H1 (cell line): ENCODE results near the gene IL16. TPM values are rescaled to one million over a fixed set of nuclear protein-coding genes. Genes with fewer than 3 reads are reported as not detected.

Source experiments
- CTCF ChIA-PET: fragments of 300-600 bp; sonication (Branson Sonifier 250); formaldehyde crosslinking; loops from one replicate; lab custom pipeline; 2021; ENCODE audit not compliant: partially characterized antibody; lab: Charles Lee
- POLR2A ChIA-PET: fragments of 300-600 bp; sonication (Branson Sonifier 250); formaldehyde crosslinking; loops from one replicate; lab custom pipeline; 2021; ENCODE audit warnings: inconsistent platforms; ENCODE audit not compliant: partially characterized antibody; lab: Charles Lee
- DNase-seq, 2 experiments: peaks; one replicate each; pipeline versions ENCODE4 v3.0.0 to v3.0.0-alpha.2; 2010 to 2022; ENCODE audit warnings: low spot score in 2 of 2, low read depth in 1 of 2, mixed read lengths in 1 of 2
- FAIRE-seq: peaks from 2 replicates; lab custom pipeline; 2011; peaks lifted over from hg19 to GRCh38; lab: Jason Lieb, UNC
- H2AFZ ChIP-seq: 2 replicates; pipeline ENCODE4 v1.8.1; 2012; ENCODE audit warnings: low read length, inconsistent platforms
- H2AK5ac ChIP-seq: 2 replicates; pipeline ENCODE4 v1.6.1; 2013; ENCODE audit warnings: low read depth, low read length
- H2BK120ac ChIP-seq: replicated peaks from 2 replicates; pipeline ENCODE3; 2013; ENCODE audit warnings: low read depth, low read length, inconsistent platforms
- H2BK12ac ChIP-seq: 2 replicates; pipeline ENCODE4 v1.6.1; 2013; ENCODE audit warnings: low read depth, low read length
- H2BK15ac ChIP-seq: 2 replicates; pipeline ENCODE4 v1.6.1; 2013; ENCODE audit warnings: low read length
- H2BK20ac ChIP-seq: 2 replicates; pipeline ENCODE4 v1.6.1; 2013; ENCODE audit warnings: low read length
- H2BK5ac ChIP-seq: 2 replicates; pipeline ENCODE4 v1.6.1; 2013; ENCODE audit warnings: low read depth, low read length
- H3K14ac ChIP-seq: 2 replicates; pipeline ENCODE4 v1.6.1; 2013; ENCODE audit warnings: inconsistent platforms; ENCODE audit not compliant: insufficient read length
- H3K18ac ChIP-seq: 2 replicates; pipeline ENCODE4 v1.6.1; 2013; ENCODE audit warnings: low read length; ENCODE audit errors: extremely low read depth
- H3K23ac ChIP-seq: 2 replicates; pipeline ENCODE4 v1.6.1; 2013; ENCODE audit warnings: inconsistent platforms; ENCODE audit not compliant: insufficient read length
- H3K23me2 ChIP-seq: 2 replicates; pipeline ENCODE4 v1.6.1; 2013; ENCODE audit warnings: low read depth, low read length
- H3K27ac ChIP-seq: 2 replicates; pipeline ENCODE4 v1.6.1; 2011; ENCODE audit warnings: low read depth, low read length, inconsistent platforms
- H3K27me3 ChIP-seq, 4 experiments: replicated peaks in 1 of 4; 1 replicate in 1 of 4; 2 replicates in 3 of 4; pipeline versions ENCODE4 v1.6.1 to v1.8.1; 2011 to 2013; ENCODE audit warnings: low read length in 3 of 4, mild to moderate bottlenecking in 3 of 4, inconsistent platforms in 2 of 4, mixed read lengths in 2 of 4, moderate library complexity in 1 of 4; ENCODE audit not compliant: control insufficient read depth in 3 of 4, insufficient read depth in 3 of 4; ENCODE audit errors: extremely low read depth in 1 of 4
- H3K36me3 ChIP-seq, 4 experiments: 2 replicates each; pipeline versions ENCODE4 v1.6.1 to v1.8.1; 2011 to 2013; ENCODE audit warnings: mild to moderate bottlenecking in 4 of 4, low read length in 3 of 4, moderate library complexity in 2 of 4, control low read depth in 1 of 4, inconsistent platforms in 1 of 4; ENCODE audit not compliant: insufficient read depth in 4 of 4, control insufficient read depth in 2 of 4
- H3K4ac ChIP-seq: replicated peaks from 2 replicates; pipeline ENCODE3; 2013; ENCODE audit warnings: low read length, low read depth, mixed read lengths, inconsistent platforms; ENCODE audit not compliant: insufficient read length
- H3K4me1 ChIP-seq, 4 experiments: replicated peaks in 1 of 4; 1 replicate in 1 of 4; 2 replicates in 3 of 4; pipeline versions ENCODE4 v1.6.1 to v1.8.1; 2011 to 2013; ENCODE audit warnings: low read length in 3 of 4, inconsistent platforms in 2 of 4, mixed read lengths in 1 of 4; ENCODE audit not compliant: insufficient read depth in 4 of 4, control insufficient read depth in 3 of 4
- H3K4me2 ChIP-seq, 2 experiments: 2 replicates each; pipeline versions ENCODE4 v1.6.1 to v1.8.1; 2011 to 2013; ENCODE audit warnings: low read depth in 2 of 2, low read length in 2 of 2, control low read depth in 1 of 2, inconsistent platforms in 1 of 2, mild to moderate bottlenecking in 1 of 2; ENCODE audit not compliant: insufficient read depth in 1 of 2
- H3K4me3 ChIP-seq, 4 experiments: fragments of 200-600, 300-600 bp in 1 of 4; sonication (generic), shearing (Covaris generic), sonication (Bioruptor Twin) in 1 of 4; 2 replicates each; pipeline versions ENCODE4 v1.5.1 to v1.8.1; 2011 to 2016; ENCODE audit warnings: low read length in 4 of 4, low read depth in 3 of 4, control low read depth in 2 of 4, inconsistent platforms in 2 of 4, mild to moderate bottlenecking in 2 of 4, mixed read lengths in 1 of 4, moderate library complexity in 1 of 4; ENCODE audit not compliant: insufficient read depth in 2 of 4; ENCODE audit errors: extremely low read depth in 1 of 4
- H3K56ac ChIP-seq: replicated peaks from 2 replicates; pipeline ENCODE3; 2013; ENCODE audit warnings: low read depth, mild to moderate bottlenecking, mixed read lengths, low read length, inconsistent platforms; ENCODE audit not compliant: insufficient read length
- H3K79me1 ChIP-seq: 2 replicates; pipeline ENCODE4 v1.6.1; 2013; ENCODE audit warnings: low read depth, low read length, control low read depth
- H3K79me2 ChIP-seq, 2 experiments: 2 replicates each; pipeline versions ENCODE4 v1.6.1 to v1.8.1; 2012 to 2013; ENCODE audit warnings: low read length in 2 of 2, mild to moderate bottlenecking in 2 of 2, inconsistent platforms in 1 of 2; ENCODE audit not compliant: insufficient read depth in 2 of 2, control insufficient read depth in 1 of 2
- H3K9ac ChIP-seq, 4 experiments: replicated peaks in 1 of 4; 1 replicate in 1 of 4; 2 replicates in 3 of 4; pipeline versions ENCODE4 v1.6.1 to v1.8.1; 2011 to 2013; ENCODE audit warnings: low read depth in 3 of 4, low read length in 3 of 4, control low read depth in 2 of 4, mild to moderate bottlenecking in 2 of 4, moderate library complexity in 2 of 4, inconsistent platforms in 1 of 4; ENCODE audit errors: extremely low read depth in 1 of 4
- H3K9me3 ChIP-seq, 2 experiments: 2 replicates each; pipeline versions ENCODE4 v1.6.1 to v1.8.1; 2012 to 2013; ENCODE audit warnings: mild to moderate bottlenecking in 2 of 2, moderate library complexity in 2 of 2, control low read depth in 1 of 2, inconsistent platforms in 1 of 2, low read depth in 1 of 2, low read length in 1 of 2, mixed read lengths in 1 of 2; ENCODE audit not compliant: insufficient read depth in 2 of 2
- H4K20me1 ChIP-seq, 2 experiments: replicated peaks in 1 of 2; 2 replicates each; pipeline versions ENCODE3 to v1.8.1; 2011 to 2013; ENCODE audit warnings: inconsistent platforms in 2 of 2, low read length in 2 of 2, mild to moderate bottlenecking in 1 of 2; ENCODE audit not compliant: insufficient read depth in 2 of 2, control insufficient read depth in 1 of 2
- H4K5ac ChIP-seq: 2 replicates; pipeline ENCODE4 v1.6.1; 2013; ENCODE audit warnings: low read length, low read depth, mixed read lengths, inconsistent platforms; ENCODE audit not compliant: insufficient read length
- H4K8ac ChIP-seq: 2 replicates; pipeline ENCODE4 v1.8.0; 2013; ENCODE audit warnings: mild to moderate bottlenecking, moderate library complexity, low read length, inconsistent platforms; ENCODE audit not compliant: insufficient read depth; ENCODE audit errors: extremely low read depth
- H4K91ac ChIP-seq: replicated peaks from 2 replicates; pipeline ENCODE3; 2013; ENCODE audit warnings: low read length, mixed read lengths, inconsistent platforms; ENCODE audit not compliant: insufficient read length
- BACH1 ChIP-seq: IDR thresholded peaks from 2 replicates; pipeline ENCODE4 v1.6.1; 2012; ENCODE audit warnings: low read length, improper control_type of control experiment
- CTBP2 ChIP-seq: IDR thresholded peaks from 2 replicates; pipeline ENCODE4 v1.7.0; 2011; ENCODE audit warnings: borderline replicate concordance, mild to moderate bottlenecking, moderate library complexity, mixed read lengths, low read length; ENCODE audit not compliant: insufficient read depth, insufficient read length
- EP300 ChIP-seq, 2 experiments: IDR thresholded peaks; 1 replicate in 1 of 2; 2 replicates in 1 of 2; pipeline ENCODE4 v1.6.1; 2011 to 2012; ENCODE audit warnings: low read depth in 2 of 2, low read length in 2 of 2, mild to moderate bottlenecking in 2 of 2, borderline replicate concordance in 1 of 2, inconsistent platforms in 1 of 2, moderate library complexity in 1 of 2
- GTF2F1 ChIP-seq: IDR thresholded peaks from 2 replicates; pipeline ENCODE4 v1.6.1; 2012; ENCODE audit warnings: low read depth, low read length, improper control_type of control experiment, borderline replicate concordance
- HDAC2 ChIP-seq, 2 experiments: fragments of 300-600 bp in 1 of 2; sonication (generic) in 1 of 2; IDR thresholded peaks; 2 replicates each; pipeline ENCODE4 v1.6.1; 2011 to 2012; ENCODE audit warnings: low read depth in 2 of 2, low read length in 2 of 2, mild to moderate bottlenecking in 2 of 2, moderate library complexity in 2 of 2, borderline replicate concordance in 1 of 2, inconsistent platforms in 1 of 2
- JUND ChIP-seq: IDR thresholded peaks from 2 replicates; pipeline ENCODE4 v1.6.1; 2011; ENCODE audit warnings: mild to moderate bottlenecking, improper control_type of control experiment, low read length
- KDM4A ChIP-seq: IDR thresholded peaks from one replicate; pipeline ENCODE4 v1.7.1; 2012; ENCODE audit warnings: low read depth, mild to moderate bottlenecking, moderate library complexity, low read length, inconsistent platforms; ENCODE audit not compliant: severe bottlenecking
- NRF1 ChIP-seq: IDR thresholded peaks from 2 replicates; pipeline ENCODE4 v1.6.1; 2011; ENCODE audit warnings: mild to moderate bottlenecking, low read depth, low read length, improper control_type of control experiment
- POU5F1 ChIP-seq: IDR thresholded peaks from 2 replicates; pipeline ENCODE4 v1.6.1; 2011; ENCODE audit warnings: low read depth, mild to moderate bottlenecking, low read length, moderate library complexity
- SUZ12 ChIP-seq: fragments of 200-600 bp; sonication (generic); IDR thresholded peaks from 2 replicates; pipeline ENCODE4 v1.6.1; 2012; ENCODE audit warnings: mild to moderate bottlenecking, inconsistent platforms, low read length, moderate library complexity, mixed read lengths
- WGBS, 2 experiments: shearing (Covaris generic) in 1 of 2; methylation state at CpG; one replicate each; pipeline versions ENCODE4 v1.1.6 to v1.1.7; 2013 to 2015; ENCODE audit warnings: low lambda C conversion rate in 2 of 2, mixed read lengths in 2 of 2, inconsistent platforms in 1 of 2, low coverage in 1 of 2, missing lambda C conversion rate in 1 of 2; ENCODE audit not compliant: insufficient replicate concordance in 2 of 2, insufficient coverage in 1 of 2, insufficient read length in 1 of 2; ENCODE audit errors: extremely low coverage in 1 of 2, missing lambda C conversion rate in 1 of 2; 5-methylcytosine and 5-hydroxymethylcytosine counted together
- polyA plus RNA-seq, 7 experiments: library from polyadenylated mRNA; depleted of rRNA in 3 of 7; stranded (reverse) in 5 of 7; unstranded in 2 of 7; fragments of >200 nt in 5 of 7; fragments of 200-250 nt in 2 of 7; gene quantifications; 1 replicate in 5 of 7; 2 replicates in 1 of 7; 4 replicates in 1 of 7; pipeline versions ENCODE4 v1.2.1 to v1.2.3, GENCODE V29; 2011 to 2013; ENCODE audit warnings: missing spikeins in 2 of 7, mixed read lengths in 2 of 7
- total RNA-seq: library from RNA; stranded (reverse); fragmentation: NEBNext Ultra II Directional; extraction: Animal tissue kit (Norgen Biotek cat#: 25700); gene quantifications from 2 replicates; pipeline ENCODE4 v1.2.1, GENCODE V29; 2021
- TF ChIP-seq, protein P1 (sequence below), 3 experiments: IDR thresholded peaks; 1 replicate in 2 of 3; 2 replicates in 1 of 3; pipeline versions ENCODE4 v1.5.1 to v1.6.1; 2011; ENCODE audit warnings: low read length in 3 of 3, mild to moderate bottlenecking in 3 of 3, inconsistent platforms in 2 of 3, low read depth in 1 of 3, moderate library complexity in 1 of 3; ENCODE audit not compliant: insufficient read depth in 1 of 3; ENCODE audit errors: control extremely low read depth in 1 of 3

Gene IL16
- total and polyA plus RNA-seq, 2 of the 8 experiments (the other 6 are each of a cell fraction or from before 2014, with no cell fraction given), result 0.03 to 0.09 TPM

- H3K18ac ChIP-seq, result no peak overlapping the region
- no peaks in the 10 kb centered on the region for H3K36me3 ChIP-seq
- no peaks in the 10 kb centered on the region for H4K20me1 ChIP-seq
- TF ChIP-seq HDAC2 (IDR thresholded peaks at IDR 0.05; ENCODE audit: borderline replicate concordance in 1 of 2, low read depth in 2 of 2, low read length in 2 of 2) (no peak), CTBP2 (no peak), KDM4A (no peak), SUZ12 (no peak), JUND (no peak), GTF2F1 (no peak), POU5F1 (no peak), NRF1 (no peak), EP300 (IDR thresholded peaks at IDR 0.05; ENCODE audit: borderline replicate concordance in 1 of 2, low read depth in 2 of 2, low read length in 2 of 2) (no peak), BACH1 (no peak)
- TF ChIP-seq, protein P1, sequence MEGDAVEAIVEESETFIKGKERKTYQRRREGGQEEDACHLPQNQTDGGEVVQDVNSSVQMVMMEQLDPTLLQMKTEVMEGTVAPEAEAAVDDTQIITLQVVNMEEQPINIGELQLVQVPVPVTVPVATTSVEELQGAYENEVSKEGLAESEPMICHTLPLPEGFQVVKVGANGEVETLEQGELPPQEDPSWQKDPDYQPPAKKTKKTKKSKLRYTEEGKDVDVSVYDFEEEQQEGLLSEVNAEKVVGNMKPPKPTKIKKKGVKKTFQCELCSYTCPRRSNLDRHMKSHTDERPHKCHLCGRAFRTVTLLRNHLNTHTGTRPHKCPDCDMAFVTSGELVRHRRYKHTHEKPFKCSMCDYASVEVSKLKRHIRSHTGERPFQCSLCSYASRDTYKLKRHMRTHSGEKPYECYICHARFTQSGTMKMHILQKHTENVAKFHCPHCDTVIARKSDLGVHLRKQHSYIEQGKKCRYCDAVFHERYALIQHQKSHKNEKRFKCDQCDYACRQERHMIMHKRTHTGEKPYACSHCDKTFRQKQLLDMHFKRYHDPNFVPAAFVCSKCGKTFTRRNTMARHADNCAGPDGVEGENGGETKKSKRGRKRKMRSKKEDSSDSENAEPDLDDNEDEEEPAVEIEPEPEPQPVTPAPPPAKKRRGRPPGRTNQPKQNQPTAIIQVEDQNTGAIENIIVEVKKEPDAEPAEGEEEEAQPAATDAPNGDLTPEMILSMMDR (IDR thresholded peaks at IDR 0.05; ENCODE audit: control extremely low read depth in 1 of 3, insufficient read depth in 1 of 3, low read depth in 1 of 3, low read length in 3 of 3), result no peak
- DNase-seq, result no peak
- WGBS, 2 experiments, result 90% methylated on average over 8 of the region's 8 CpGs; no CpG with 5 or more reads in 1 of the 2 experiments
- H3K9me3 ChIP-seq, result no peaks in the 10 kb centered on the region
- FAIRE-seq, result no peak
- no peaks in the 10 kb centered on the region for H3K27me3 ChIP-seq
- no peak overlapping the region for H4K5ac ChIP-seq
- no peak overlapping the region for H3K4me3 ChIP-seq
- H2BK120ac ChIP-seq, result no peak overlapping the region
- no peak overlapping the region for H2BK5ac ChIP-seq
- H3K4ac ChIP-seq, result no peak overlapping the region
- no peak overlapping the region for H3K9ac ChIP-seq
- no peak overlapping the region for H4K91ac ChIP-seq
- H3K14ac ChIP-seq, result no peak overlapping the region
- H2AK5ac ChIP-seq, result no peak overlapping the region
- no peaks in the 10 kb centered on the region for H3K79me1 ChIP-seq
- CTCF ChIA-PET, result interaction anchor here (4.0 kb wide), 1 partner anchor 22 kb away, joined by 17 read pairs; no protein-coding TSS in a partner anchor
- no peaks in the 10 kb centered on the region for H3K79me2 ChIP-seq
- no peak overlapping the region for H4K8ac ChIP-seq
- no peak overlapping the region for H3K27ac ChIP-seq
- no peaks in the 10 kb centered on the region for H3K23me2 ChIP-seq
- no peak overlapping the region for H3K56ac ChIP-seq
- no peak overlapping the region for H3K4me2 ChIP-seq
- no peak overlapping the region for H2AFZ ChIP-seq
- no peak overlapping the region for H3K23ac ChIP-seq
- POLR2A ChIA-PET, result no interaction called here
- no peak overlapping the region for H2BK15ac ChIP-seq
- no peak overlapping the region for H2BK12ac ChIP-seq
- H3K4me1 ChIP-seq, result peaks cover 0 to under 1% (median under 1%) of the 10 kb centered on the region in 4 experiments; a peak in 1 of 7 replicates
- H2BK20ac ChIP-seq, result no peak overlapping the region
Observed at GRCh38 chr15:81288616-81289015, 91.9 kb downstream of the IL16 start.
